ENCODE data around the gene ZNF148. TPM values are rescaled to one million over a fixed set of nuclear protein-coding genes. Genes with fewer than 3 reads are reported as not detected.
"Not testable (repeated sequence)": the region's sequence is repeated elsewhere in the genome, so short reads cannot be mapped to it uniquely, and the experiment has no call there.

ZNF148 gene
- polyA plus RNA-seq, 1 donor = 22.9 TPM

GRCh38 chr3:125401402-125401801 is 26.3 kb upstream of the ZNF148 start:
- Histone ChIP-seq H3K27me3 (ENCODE audit: control insufficient read depth, insufficient read depth, low read length) (no peaks in the 10 kb centered on the region), H3K27ac (ENCODE audit: low read length) (no peak overlapping the region), H3K4me1 (ENCODE audit: control insufficient read depth, insufficient read depth, low read length) (no peaks in the 10 kb centered on the region), H3K9me3 (ENCODE audit: control insufficient read depth, low read depth, low read length) (no peaks in the 10 kb centered on the region), H3K4me3 (ENCODE audit: low read length) (no peak overlapping the region), H3K36me3 (ENCODE audit: control insufficient read depth, insufficient read depth, low read length) (no peaks in the 10 kb centered on the region)
- no CpG with 5 or more reads among the region's 1 CpG for WGBS (ENCODE audit: insufficient coverage, low lambda C conversion rate)
- no peak for DNase-seq

GRCh38 chr3:125398952-125399351 is 23.8 kb upstream of the ZNF148 start:
- Histone ChIP-seq H3K4me1 (ENCODE audit: control insufficient read depth, insufficient read depth, low read length) (no peaks in the 10 kb centered on the region), H3K4me3 (ENCODE audit: low read length) (no peak overlapping the region), H3K27ac (ENCODE audit: low read length) (no peak overlapping the region), H3K9me3 (ENCODE audit: control insufficient read depth, low read depth, low read length) (no peaks in the 10 kb centered on the region), H3K27me3 (ENCODE audit: control insufficient read depth, insufficient read depth, low read length) (no peaks in the 10 kb centered on the region), H3K36me3 (ENCODE audit: control insufficient read depth, insufficient read depth, low read length) (no peaks in the 10 kb centered on the region)
- DNase-seq = peak in 1 of 2 donors; percentile 30
- no CpG with 5 or more reads among the region's 1 CpG for WGBS (ENCODE audit: insufficient coverage, low lambda C conversion rate)

- no peak for DNase-seq
- H3K4me1 ChIP-seq (ENCODE audit: control insufficient read depth, insufficient read depth, low read length) = no peaks in the 10 kb centered on the region
Measured at GRCh38 chr3:125395091-125395490, 20.0 kb upstream of the ZNF148 start.

GRCh38 chr3:125394406-125394805 is 19.3 kb upstream of the ZNF148 start:
- no peaks in the 10 kb centered on the region for H3K36me3 ChIP-seq (ENCODE audit: control insufficient read depth, insufficient read depth, low read length)
- DNase-seq = no peak
- no peaks in the 10 kb centered on the region for H3K27me3 ChIP-seq (ENCODE audit: control insufficient read depth, insufficient read depth, low read length)
- 100% methylated on average over 1 of the region's 3 CpGs for WGBS (ENCODE audit: insufficient coverage, low lambda C conversion rate)
- H3K4me1 ChIP-seq (ENCODE audit: control insufficient read depth, insufficient read depth, low read length) = no peaks in the 10 kb centered on the region
- H3K9me3 ChIP-seq (ENCODE audit: control insufficient read depth, low read depth, low read length) = no peaks in the 10 kb centered on the region
- no peak overlapping the region for H3K27ac ChIP-seq (ENCODE audit: low read length)
- H3K4me3 ChIP-seq (ENCODE audit: low read length) = no peak overlapping the region

More at GRCh38 chr3:125395091-125395490, 20.0 kb upstream of the ZNF148 start:
- Histone ChIP-seq H3K4me3 (ENCODE audit: low read length) (no peak overlapping the region), H3K27ac (ENCODE audit: low read length) (no peak overlapping the region), H3K9me3 (ENCODE audit: control insufficient read depth, low read depth, low read length) (no peaks in the 10 kb centered on the region), H3K27me3 (ENCODE audit: control insufficient read depth, insufficient read depth, low read length) (no peaks in the 10 kb centered on the region), H3K36me3 (ENCODE audit: control insufficient read depth, insufficient read depth, low read length) (no peaks in the 10 kb centered on the region)
- WGBS (ENCODE audit: insufficient coverage, low lambda C conversion rate) = no CpG with 5 or more reads among the region's 2 CpGs

- H3K9me3 ChIP-seq (ENCODE audit: control insufficient read depth, low read depth, low read length) = no peaks in the 10 kb centered on the region
- no peaks in the 10 kb centered on the region for H3K36me3 ChIP-seq (ENCODE audit: control insufficient read depth, insufficient read depth, low read length)
- H3K4me1 ChIP-seq (ENCODE audit: control insufficient read depth, insufficient read depth, low read length) = no peaks in the 10 kb centered on the region
- H3K27me3 ChIP-seq (ENCODE audit: control insufficient read depth, insufficient read depth, low read length) = no peaks in the 10 kb centered on the region
- H3K27ac ChIP-seq (ENCODE audit: low read length) = no peak overlapping the region
- 77% methylated on average over 5 of the region's 7 CpGs for WGBS (ENCODE audit: insufficient coverage, low lambda C conversion rate)
- H3K4me3 ChIP-seq (ENCODE audit: low read length) = no peak overlapping the region
- no peak for DNase-seq
Measured at GRCh38 chr3:125389282-125389681, 14.2 kb upstream of the ZNF148 start.

- WGBS (ENCODE audit: insufficient coverage, low lambda C conversion rate) = no CpG with 5 or more reads among the region's 5 CpGs
Measured at GRCh38 chr3:125388369-125388768, 13.2 kb upstream of the ZNF148 start.

GRCh38 chr3:125386811-125387210 is 11.7 kb upstream of the ZNF148 start:
- Histone ChIP-seq H3K9me3 (ENCODE audit: control insufficient read depth, low read depth, low read length) (no peaks in the 10 kb centered on the region), H3K27me3 (ENCODE audit: control insufficient read depth, insufficient read depth, low read length) (no peaks in the 10 kb centered on the region), H3K4me3 (ENCODE audit: low read length) (no peak overlapping the region), H3K27ac (ENCODE audit: low read length) (no peak overlapping the region), H3K36me3 (ENCODE audit: control insufficient read depth, insufficient read depth, low read length) (no peaks in the 10 kb centered on the region), H3K4me1 (ENCODE audit: control insufficient read depth, insufficient read depth, low read length) (peaks cover 7% of the 10 kb centered on the region)
- 86% methylated on average over 2 of the region's 4 CpGs for WGBS (ENCODE audit: insufficient coverage, low lambda C conversion rate)
- DNase-seq = no peak

More at GRCh38 chr3:125388369-125388768, 13.2 kb upstream of the ZNF148 start:
- DNase-seq; H3K4me1 ChIP-seq (ENCODE audit: control insufficient read depth, insufficient read depth, low read length); H3K36me3 ChIP-seq (ENCODE audit: control insufficient read depth, insufficient read depth, low read length); H3K4me3 ChIP-seq (ENCODE audit: low read length); H3K27ac ChIP-seq (ENCODE audit: low read length); H3K27me3 ChIP-seq (ENCODE audit: control insufficient read depth, insufficient read depth, low read length); H3K9me3 ChIP-seq (ENCODE audit: control insufficient read depth, low read depth, low read length): not testable (repeated sequence)

- H3K27ac ChIP-seq (ENCODE audit: low read length) = no peak overlapping the region
- H3K36me3 ChIP-seq (ENCODE audit: control insufficient read depth, insufficient read depth, low read length) = no peaks in the 10 kb centered on the region
- peaks cover 12% of the 10 kb centered on the region for H3K4me1 ChIP-seq (ENCODE audit: control insufficient read depth, insufficient read depth, low read length)
- no peak for DNase-seq
- no CpG with 5 or more reads among the region's 5 CpGs for whole genome bisulfite sequencing (ENCODE audit: insufficient coverage, low lambda C conversion rate)
- H3K4me3 ChIP-seq (ENCODE audit: low read length) = no peak overlapping the region
- no peaks in the 10 kb centered on the region for H3K9me3 ChIP-seq (ENCODE audit: control insufficient read depth, low read depth, low read length)
- H3K27me3 ChIP-seq (ENCODE audit: control insufficient read depth, insufficient read depth, low read length) = no peaks in the 10 kb centered on the region
Measured at GRCh38 chr3:125383744-125384143, 8.6 kb upstream of the ZNF148 start.

- H3K4me1 ChIP-seq (ENCODE audit: control insufficient read depth, insufficient read depth, low read length) = peaks cover 18% of the 10 kb centered on the region
- no peak overlapping the region for H3K4me3 ChIP-seq (ENCODE audit: low read length)
- no peak for DNase-seq
- WGBS (ENCODE audit: insufficient coverage, low lambda C conversion rate) = no CpG with 5 or more reads among the region's 1 CpG
- no peaks in the 10 kb centered on the region for H3K9me3 ChIP-seq (ENCODE audit: control insufficient read depth, low read depth, low read length)
- no peaks in the 10 kb centered on the region for H3K36me3 ChIP-seq (ENCODE audit: control insufficient read depth, insufficient read depth, low read length)
- H3K27ac ChIP-seq (ENCODE audit: low read length) = no peak overlapping the region
- H3K27me3 ChIP-seq (ENCODE audit: control insufficient read depth, insufficient read depth, low read length) = no peaks in the 10 kb centered on the region
Measured at GRCh38 chr3:125382298-125382697, 7.2 kb upstream of the ZNF148 start.

- 45% methylated on average over 2 of the region's 5 CpGs for WGBS (ENCODE audit: insufficient coverage, low lambda C conversion rate)
- Histone ChIP-seq H3K36me3 (ENCODE audit: control insufficient read depth, insufficient read depth, low read length) (no peaks in the 10 kb centered on the region), H3K4me1 (ENCODE audit: control insufficient read depth, insufficient read depth, low read length) (peaks cover 18% of the 10 kb centered on the region)
Measured at GRCh38 chr3:125381743-125382142, 6.6 kb upstream of the ZNF148 start.

GRCh38 chr3:125381314-125381713 is 6.2 kb upstream of the ZNF148 start:
- no peak overlapping the region for H3K27ac ChIP-seq (ENCODE audit: low read length)
- peaks cover 18% of the 10 kb centered on the region for H3K4me1 ChIP-seq (ENCODE audit: control insufficient read depth, insufficient read depth, low read length)
- no peaks in the 10 kb centered on the region for H3K27me3 ChIP-seq (ENCODE audit: control insufficient read depth, insufficient read depth, low read length)
- H3K36me3 ChIP-seq (ENCODE audit: control insufficient read depth, insufficient read depth, low read length) = no peaks in the 10 kb centered on the region
- H3K9me3 ChIP-seq (ENCODE audit: control insufficient read depth, low read depth, low read length) = no peaks in the 10 kb centered on the region
- WGBS (ENCODE audit: insufficient coverage, low lambda C conversion rate) = 86% methylated on average over 1 of the region's 2 CpGs
- H3K4me3 ChIP-seq (ENCODE audit: low read length) = no peak overlapping the region
- no peak for DNase-seq

More at GRCh38 chr3:125381743-125382142, 6.6 kb upstream of the ZNF148 start:
- peak in 1 of 2 donors; percentile 27 for DNase-seq
- Histone ChIP-seq H3K27ac (ENCODE audit: low read length) (no peak overlapping the region), H3K27me3 (ENCODE audit: control insufficient read depth, insufficient read depth, low read length) (no peaks in the 10 kb centered on the region), H3K9me3 (ENCODE audit: control insufficient read depth, low read depth, low read length) (no peaks in the 10 kb centered on the region), H3K4me3 (ENCODE audit: low read length) (no peak overlapping the region)

Data from large intestine (tissue), 3 donors.